ENCODE results near the gene DNAJC1.

The DNAJC1 gene

GRCh38 chr10:21959998-21960397, 43.5 kb downstream of the DNAJC1 start:
- no peak for DNase-seq

- DNase-seq, result no peak
Observed at GRCh38 chr10:21954690-21955089, 48.8 kb downstream of the DNAJC1 start.

DNA sequence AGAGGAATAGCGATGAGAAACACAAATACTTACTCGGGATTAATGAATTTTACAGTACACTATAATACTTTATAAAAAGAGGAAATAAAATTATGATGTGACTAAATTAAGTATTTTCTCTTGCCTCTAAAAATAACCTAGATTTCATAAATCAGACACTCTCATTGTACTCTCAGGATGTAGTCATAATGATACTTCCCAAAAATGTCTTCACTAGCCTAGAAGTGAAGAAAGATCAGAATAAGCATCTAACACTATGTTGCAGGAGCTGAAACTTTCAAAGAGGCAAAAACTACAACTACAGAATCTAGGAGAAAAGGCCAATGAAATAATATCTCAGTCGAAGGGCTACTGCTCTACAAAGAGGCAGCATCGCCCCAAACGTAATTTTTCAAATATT, 49.4 kb downstream of the DNAJC1 start:
- DNase-seq, result no peak

DNA sequence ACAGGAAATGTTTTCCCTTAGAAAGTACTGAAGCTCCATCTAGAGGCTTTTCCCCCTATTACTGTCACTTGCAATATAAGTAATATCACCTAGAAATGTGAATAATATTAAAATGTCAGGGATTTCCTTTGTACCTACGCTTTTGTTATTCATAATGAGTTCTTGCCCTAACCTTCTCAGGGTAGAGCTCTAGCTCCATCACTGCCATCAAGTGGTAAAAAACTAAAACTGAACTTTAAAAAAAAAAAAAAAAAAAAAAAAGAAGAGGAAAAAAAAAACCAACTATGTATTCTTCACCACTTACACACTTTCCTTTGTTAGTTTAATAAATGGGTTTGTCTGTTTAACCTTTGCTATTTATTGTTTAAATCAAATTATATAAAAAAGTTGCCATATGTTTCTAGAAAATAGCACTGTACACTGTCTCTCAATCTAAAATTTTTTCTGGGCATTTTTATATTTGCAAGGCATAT, 49.9 kb downstream of the DNAJC1 start:
- no peak for DNase-seq

DNA sequence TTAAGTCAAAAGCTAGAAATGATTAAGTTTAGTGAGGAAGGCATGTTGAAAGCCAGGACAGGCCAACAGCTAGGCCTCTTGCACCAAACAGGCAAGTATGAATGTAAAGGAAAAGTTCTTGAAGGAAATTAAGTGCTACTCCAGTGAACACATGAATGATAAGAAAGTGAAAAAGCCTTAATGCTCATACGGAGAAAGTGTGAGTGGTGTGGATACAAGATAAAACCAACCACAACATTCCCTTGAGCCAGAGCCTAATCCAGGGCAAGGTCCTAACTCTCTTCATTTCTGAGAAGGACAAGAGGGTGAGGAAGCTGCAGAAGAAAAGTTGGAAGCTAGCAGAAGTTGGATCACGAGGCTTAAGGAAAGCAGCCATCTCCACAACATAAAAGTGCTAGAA, 53.0 kb downstream of the DNAJC1 start:
- no peak for DNase-seq

GRCh38 chr10:21946946-21947345, 56.6 kb downstream of the DNAJC1 start:
- no peak for DNase-seq

- DNase-seq, result no peak
Observed at GRCh38 chr10:21944727-21945386, 58.7 kb downstream of the DNAJC1 start.

- DNase-seq, result no peak
Observed at GRCh38 chr10:21943633-21944265, 59.8 kb downstream of the DNAJC1 start.

DNA sequence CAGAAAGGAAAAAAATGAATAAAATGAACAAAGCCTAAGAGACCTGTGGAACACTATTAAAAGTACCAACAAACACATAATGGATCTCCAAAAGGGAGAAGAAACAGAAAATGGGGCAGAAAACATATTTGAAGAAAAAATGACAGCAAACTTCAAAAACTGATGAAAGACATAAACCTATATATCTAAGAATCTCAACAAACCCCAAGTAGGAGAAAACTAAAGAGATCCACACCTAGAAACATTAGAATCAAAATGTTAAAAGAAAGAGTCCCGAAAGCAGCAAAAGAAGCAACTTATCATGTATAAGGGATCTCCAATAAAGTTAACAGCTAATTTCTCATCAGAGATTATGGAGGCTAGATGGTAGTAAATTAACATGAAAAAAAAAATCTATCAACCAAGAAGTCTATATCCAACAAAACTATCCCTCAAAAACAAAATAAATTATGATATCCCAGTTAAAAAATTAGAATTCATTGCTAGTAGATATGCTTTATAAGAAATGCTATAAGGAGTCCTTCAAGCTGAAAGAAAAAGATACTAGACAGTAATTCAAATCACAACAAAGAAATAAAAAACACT, 68.0 kb downstream of the DNAJC1 start:
- no peak for DNase-seq

- no peak for DNase-seq
Observed at GRCh38 chr10:21934307-21934706, 69.2 kb downstream of the DNAJC1 start.

DNA sequence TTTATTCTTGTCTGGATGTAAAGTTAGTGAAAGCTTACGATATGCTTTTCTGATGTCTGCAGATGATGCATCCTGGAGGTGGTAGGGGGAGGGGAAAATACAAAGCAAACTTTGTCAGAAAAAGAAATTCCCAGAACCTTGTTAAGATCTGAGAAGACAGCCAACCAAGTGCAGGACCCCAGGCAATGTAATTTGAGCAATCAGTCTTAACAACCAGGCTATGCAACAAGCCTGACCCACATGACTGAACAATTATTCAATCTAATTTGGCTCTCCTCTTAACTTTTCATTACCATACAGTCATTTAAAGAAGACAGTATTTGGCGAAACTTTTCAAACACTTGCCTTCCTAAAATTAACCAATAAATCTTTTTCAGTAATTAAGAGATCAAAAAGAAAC, 74.5 kb downstream of the DNAJC1 start:
- DNase-seq, result no peak

DNA sequence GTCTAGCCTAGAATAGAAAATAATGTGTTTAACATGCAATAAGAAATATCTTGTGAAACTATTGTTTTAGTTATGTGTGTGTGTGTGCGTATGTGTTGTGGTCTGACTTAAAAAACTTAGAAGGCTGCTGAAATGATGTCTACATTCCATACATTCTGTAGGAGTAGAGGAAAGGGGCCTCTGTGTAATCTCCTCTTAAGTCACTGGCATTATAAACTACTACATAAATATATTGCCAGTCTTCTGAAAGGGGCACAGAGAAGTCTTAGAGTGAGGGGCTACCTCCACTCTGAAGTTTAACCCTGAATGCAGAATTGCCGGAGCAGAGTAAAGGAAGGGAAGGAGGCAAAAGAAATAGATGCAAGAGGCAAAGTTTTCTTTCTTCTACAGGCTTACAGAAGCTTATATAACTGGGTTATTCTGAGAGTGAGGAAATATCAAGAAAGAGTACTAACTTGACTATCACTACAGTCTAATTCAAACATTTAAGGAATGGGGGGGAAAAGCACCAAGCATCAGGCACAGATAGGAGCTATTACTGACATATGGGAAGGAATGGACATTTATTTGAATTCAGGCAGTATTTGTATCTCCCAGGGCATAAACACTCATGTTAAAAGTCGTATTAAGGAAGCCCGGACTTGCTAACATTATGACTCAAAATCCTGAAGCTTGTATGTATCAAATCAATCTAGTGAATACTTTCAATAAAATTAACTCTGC, 75.7 kb downstream of the DNAJC1 start:
- no peak for DNase-seq

DNA sequence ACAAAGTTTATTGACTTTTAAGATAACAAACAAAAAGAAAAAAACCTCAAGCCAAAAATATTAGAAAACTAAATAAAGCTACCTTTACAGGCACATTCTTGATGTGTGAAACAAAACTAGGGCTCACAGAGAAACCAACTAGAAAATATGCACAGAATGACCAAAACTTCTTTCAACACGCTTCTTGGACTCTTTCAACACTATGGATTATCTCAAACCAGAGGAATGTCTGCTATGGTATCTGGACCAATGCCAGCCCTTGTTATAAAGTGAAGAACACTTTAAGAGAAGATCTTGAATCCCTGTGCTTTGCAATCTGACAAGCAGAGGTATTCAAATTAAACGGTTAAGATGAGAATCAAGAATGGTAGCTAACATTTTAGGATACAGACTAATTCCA, 76.6 kb downstream of the DNAJC1 start:
- no peak for DNase-seq

DNA sequence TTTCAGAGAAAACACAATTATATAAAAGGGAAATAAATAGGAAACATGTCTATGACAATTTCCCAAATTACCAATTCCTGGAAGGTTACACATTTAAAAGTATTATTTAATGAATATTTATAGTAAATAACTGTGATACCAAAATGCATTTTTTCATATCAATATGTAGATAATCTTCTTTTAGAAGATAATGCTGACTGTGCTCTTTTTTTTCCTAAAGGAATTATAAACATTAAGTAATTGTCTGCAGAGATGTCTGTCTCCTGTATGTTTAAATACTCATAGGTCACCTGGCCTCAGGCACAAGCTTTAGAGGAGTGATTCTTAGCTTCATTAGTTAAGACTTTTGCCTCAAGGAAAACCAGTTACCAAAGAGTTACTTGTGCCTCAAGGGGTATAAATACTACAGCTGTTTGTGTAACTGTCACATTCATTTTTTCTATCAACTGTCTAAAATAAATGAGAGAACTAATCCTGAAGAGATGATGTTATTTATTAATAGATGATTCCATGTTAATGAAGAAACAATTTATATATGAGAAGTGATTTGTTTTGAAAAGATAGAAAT, 77.1 kb downstream of the DNAJC1 start:
- no peak for DNase-seq

DNA sequence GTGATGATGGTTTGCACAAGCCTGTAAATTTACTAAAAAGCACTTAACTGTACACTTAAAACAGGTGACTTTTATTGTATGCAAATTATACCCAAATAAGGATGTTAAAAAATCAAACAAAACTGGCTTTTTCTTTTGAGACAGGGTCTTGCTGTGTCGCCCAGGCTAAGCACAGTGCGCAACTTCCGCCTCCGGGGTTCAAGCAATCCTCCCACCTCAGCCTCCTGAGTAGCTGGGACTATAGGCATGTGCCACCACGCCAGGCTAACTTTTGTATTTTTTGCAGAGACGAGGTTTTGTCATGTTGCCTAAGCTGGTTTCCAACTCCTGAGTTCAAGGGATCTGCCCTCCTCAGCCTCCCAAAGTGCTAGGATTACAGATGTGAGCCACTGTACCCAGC, 77.7 kb downstream of the DNAJC1 start:
- no peak for DNase-seq

DNA sequence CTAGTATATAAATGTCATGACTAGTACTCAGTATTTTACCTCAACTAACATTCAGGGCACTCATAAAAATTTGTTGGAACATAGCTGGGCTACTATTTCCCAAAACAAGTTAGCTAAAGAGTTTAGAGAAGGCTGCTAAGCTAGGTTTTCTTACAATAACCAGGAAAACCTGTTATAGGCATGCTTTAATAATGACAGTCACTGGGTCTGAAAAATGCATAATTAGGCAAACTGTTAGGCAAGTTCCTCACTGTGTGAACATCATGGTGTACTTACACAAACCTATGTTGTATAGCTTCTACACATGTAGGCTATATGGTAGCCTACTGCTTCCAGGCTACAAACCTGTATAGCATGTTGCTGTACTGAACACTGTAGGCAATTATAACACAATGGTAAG, 79.0 kb downstream of the DNAJC1 start:
- no peak for DNase-seq

DNA sequence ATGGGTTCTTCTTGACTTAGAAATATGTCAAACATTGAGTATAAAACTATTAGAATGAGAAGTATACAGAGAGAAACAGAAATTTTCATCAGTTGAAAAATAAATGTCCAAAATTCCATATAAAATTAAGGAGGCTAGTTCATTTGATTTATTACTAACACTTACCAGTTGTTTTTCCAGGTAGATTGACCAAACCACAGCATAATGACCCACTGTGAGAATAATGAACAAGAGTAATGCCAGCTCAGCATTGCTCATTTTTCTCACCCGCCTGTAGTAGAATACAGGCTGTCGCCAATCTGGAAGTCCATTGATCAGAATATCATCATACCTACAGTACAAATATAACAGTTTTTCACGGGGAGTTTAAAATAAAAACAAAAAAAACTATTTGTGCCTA, 82.9 kb downstream of the DNAJC1 start:
- DNase-seq, result no peak

GRCh38 chr10:21919906-21920305, 83.6 kb downstream of the DNAJC1 start:
- DNase-seq, result no peak

- DNase-seq, result no peak
Observed at GRCh38 chr10:21919117-21919516, 84.4 kb downstream of the DNAJC1 start.

DNA sequence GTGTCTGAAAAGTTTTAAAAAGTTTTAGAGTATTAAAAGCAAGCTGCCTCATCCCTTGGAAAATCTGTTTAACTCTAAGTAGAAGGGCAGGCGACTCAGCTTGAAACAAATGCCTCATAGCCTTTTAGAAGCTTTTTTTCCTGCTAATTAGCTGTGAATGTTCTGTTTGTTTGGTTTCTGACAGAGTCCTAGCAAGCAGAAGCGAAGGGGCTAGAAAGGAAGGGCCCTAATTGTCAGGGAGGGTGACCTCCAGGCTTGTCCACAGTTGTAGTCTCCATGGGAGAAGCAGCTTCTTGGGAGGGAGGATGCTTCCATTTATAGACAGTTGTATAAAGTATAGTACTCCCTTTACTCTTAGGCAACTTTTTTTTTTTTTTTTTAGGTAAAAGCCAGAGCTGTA, 90.9 kb downstream of the DNAJC1 start:
- no peak for DNase-seq

- DNase-seq, result no peak
Observed at GRCh38 chr10:21910798-21911197, 92.7 kb downstream of the DNAJC1 start.

GRCh38 chr10:21907436-21907835, 96.1 kb downstream of the DNAJC1 start:
- DNase-seq, result no peak

DNA sequence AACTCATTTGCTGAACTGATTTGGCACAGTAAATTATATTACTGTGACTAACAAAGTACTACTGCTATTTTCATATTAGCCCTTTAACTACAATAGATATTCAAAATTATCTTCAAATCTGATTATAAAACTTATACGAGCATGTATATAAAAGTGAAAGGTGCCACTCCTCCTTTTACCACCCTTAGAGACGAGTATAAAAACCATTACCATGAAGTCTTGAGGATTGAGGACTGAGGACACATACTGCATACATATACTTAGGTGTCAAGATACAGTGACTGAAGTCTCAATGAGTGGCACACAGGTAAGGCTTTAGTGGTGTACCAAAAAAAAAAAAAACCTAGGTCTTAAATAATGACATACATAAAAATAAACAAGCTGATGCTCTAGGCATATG, 98.6 kb downstream of the DNAJC1 start:
- no peak for DNase-seq

DNA sequence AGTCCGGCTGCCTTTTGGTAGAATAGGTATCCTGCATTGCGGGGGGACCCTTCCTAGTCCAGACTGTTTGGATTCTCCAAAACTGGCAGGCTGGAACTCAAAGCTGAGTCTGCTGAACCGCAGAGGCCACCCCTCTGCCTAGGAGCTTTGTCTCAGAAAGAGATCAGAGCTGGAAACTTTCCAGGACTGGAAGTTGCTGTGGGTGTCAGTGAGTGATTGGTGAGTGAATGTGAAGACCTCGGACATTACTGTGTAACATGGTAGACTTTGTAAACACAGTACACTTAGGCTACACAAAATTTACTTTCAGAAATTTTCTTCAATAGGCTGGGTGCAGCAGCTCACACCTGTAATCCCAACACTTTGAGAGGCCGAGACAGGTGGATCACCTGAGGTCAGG, 103.8 kb downstream of the DNAJC1 start:
- DNase-seq, result no peak
